Kidney (tissue), 14 donors: ENCODE results near the gene POC1B. TPM values are rescaled to one million over a fixed set of nuclear protein-coding genes. Genes with fewer than 3 reads are reported as not detected.

Source experiments
- DNase-seq, 5 donors: peaks; one replicate each; pipeline ENCODE4 v3.0.0-alpha.2; 2013 to 2020
- FAIRE-seq: peaks from 2 replicates; lab custom pipeline; 2012; peaks lifted over from hg19 to GRCh38; lab: Jason Lieb, UNC
- H3K27ac ChIP-seq, 2 donors: one replicate each; pipeline ENCODE4 v1.7.0; 2013; ENCODE audit warnings: low read depth in 2 of 2, low read length in 2 of 2, inconsistent platforms in 1 of 2
- H3K27me3 ChIP-seq: one replicate; pipeline ENCODE4 v1.7.1; 2013; ENCODE audit warnings: low read length, inconsistent platforms; ENCODE audit not compliant: control insufficient read depth, insufficient read depth
- H3K36me3 ChIP-seq, 3 donors: one replicate each; pipeline versions ENCODE4 v1.7.0 to v1.7.1; 2013; ENCODE audit warnings: low read length in 3 of 3, control low read depth in 1 of 3, inconsistent platforms in 1 of 3; ENCODE audit not compliant: insufficient read depth in 3 of 3, control insufficient read depth in 2 of 3
- H3K4me1 ChIP-seq, 3 donors: one replicate each; pipeline versions ENCODE4 v1.7.0 to v1.7.1; 2013; ENCODE audit warnings: low read length in 3 of 3, inconsistent platforms in 1 of 3, low read depth in 1 of 3; ENCODE audit not compliant: control insufficient read depth in 2 of 3, insufficient read depth in 2 of 3
- H3K4me3 ChIP-seq, 3 donors: one replicate each; pipeline versions ENCODE4 v1.7.0 to v1.8.1; 2013; ENCODE audit warnings: low read length in 3 of 3, control low read depth in 1 of 3, inconsistent platforms in 1 of 3
- H3K9ac ChIP-seq, 3 donors: one replicate each; pipeline versions ENCODE4 v1.7.0 to v1.7.1; 2013; ENCODE audit warnings: low read length in 3 of 3, control low read depth in 1 of 3, inconsistent platforms in 1 of 3
- H3K9me3 ChIP-seq, 3 donors: one replicate each; pipeline versions ENCODE4 v1.7.0 to v1.7.1; 2013; ENCODE audit warnings: low read length in 3 of 3, control low read depth in 1 of 3, inconsistent platforms in 1 of 3; ENCODE audit not compliant: control insufficient read depth in 2 of 3, insufficient read depth in 1 of 3
- intact Hi-C: fragments of 100-400 bp; cut with DNase I; formaldehyde crosslinking; loops from one replicate; pipeline ENCODE4 v1.11.1; 2022
- polyA plus RNA-seq: library from polyadenylated mRNA; stranded (reverse); fragments of 350-450 nt; fragmentation: Illumina TruSeq; extraction: RNeasy Lipid Tissue Mini Kit (QIAGEN cat#74804); gene quantifications from one replicate; pipeline ENCODE4 v1.2.3, GENCODE V29; 2014; ENCODE audit warnings: low read depth, low replicate concordance; ENCODE audit not compliant: insufficient read depth
- total RNA-seq: library from RNA; stranded (reverse); fragmentation: NEBNext Ultra II Directional; extraction: Animal tissue kit (Norgen Biotek cat#: 25700); gene quantifications from one replicate; pipeline ENCODE4 v1.2.1, GENCODE V29; 2021
- TF ChIP-seq, protein P1 (sequence below): IDR thresholded peaks from 3 replicates; pipeline ENCODE4 v1.5.1; 2012; ENCODE audit warnings: mild to moderate bottlenecking, moderate library complexity, borderline replicate concordance; ENCODE audit not compliant: insufficient read depth; ENCODE audit errors: extremely low read depth
- donor health status: control.
- donor health status: control.
- donor health status: control.
- donor health status: control.
- donor health status: control.
- donor health status: DM: yes; HTN: yes; CAD: no.
- donor health status: Normal renal cell carcinoma (clear cell type).

The POC1B gene
- total and polyA plus RNA-seq, 2 donors from 2014 or later, result 11.7 to 16.7 TPM

DNA sequence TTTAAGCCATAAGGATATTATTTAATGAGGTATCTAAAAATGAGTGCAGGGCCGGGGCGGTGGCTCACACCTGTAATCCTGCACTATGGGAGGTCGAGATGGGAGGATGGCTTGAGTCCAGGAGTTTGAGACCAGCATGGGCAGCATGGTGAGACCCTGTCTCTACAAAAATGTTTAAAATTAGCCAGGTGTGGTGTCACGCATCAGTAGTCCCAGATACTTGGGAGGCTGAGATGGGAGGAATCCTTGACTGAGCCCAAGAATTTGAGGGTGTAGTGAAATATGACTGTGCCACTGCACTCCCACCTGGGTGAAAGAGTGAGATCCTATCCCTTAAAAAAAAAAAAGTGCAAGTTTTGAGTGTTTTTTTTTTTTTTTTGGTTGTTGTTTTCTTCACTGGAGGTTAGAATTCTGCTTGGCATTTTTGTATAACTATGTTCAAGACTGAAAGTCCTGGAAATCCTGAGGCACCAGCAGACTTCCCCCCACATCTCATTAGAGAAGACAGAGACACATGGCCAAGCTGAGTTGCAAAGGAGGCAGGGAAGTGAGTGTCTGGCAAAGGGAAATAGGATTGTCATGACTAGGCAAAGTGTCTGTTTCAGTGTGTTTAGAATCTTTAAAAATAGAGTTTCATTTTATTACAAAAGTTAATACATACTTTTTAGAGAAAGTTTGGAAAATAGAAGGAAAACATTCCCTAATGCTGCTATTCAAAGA, 120.1 kb downstream of the POC1B start:
- peaks cover 0 to 8% (median 0%) of the 10 kb centered on the region in 3 donors for H3K4me1 ChIP-seq
- TF ChIP-seq, protein P1, sequence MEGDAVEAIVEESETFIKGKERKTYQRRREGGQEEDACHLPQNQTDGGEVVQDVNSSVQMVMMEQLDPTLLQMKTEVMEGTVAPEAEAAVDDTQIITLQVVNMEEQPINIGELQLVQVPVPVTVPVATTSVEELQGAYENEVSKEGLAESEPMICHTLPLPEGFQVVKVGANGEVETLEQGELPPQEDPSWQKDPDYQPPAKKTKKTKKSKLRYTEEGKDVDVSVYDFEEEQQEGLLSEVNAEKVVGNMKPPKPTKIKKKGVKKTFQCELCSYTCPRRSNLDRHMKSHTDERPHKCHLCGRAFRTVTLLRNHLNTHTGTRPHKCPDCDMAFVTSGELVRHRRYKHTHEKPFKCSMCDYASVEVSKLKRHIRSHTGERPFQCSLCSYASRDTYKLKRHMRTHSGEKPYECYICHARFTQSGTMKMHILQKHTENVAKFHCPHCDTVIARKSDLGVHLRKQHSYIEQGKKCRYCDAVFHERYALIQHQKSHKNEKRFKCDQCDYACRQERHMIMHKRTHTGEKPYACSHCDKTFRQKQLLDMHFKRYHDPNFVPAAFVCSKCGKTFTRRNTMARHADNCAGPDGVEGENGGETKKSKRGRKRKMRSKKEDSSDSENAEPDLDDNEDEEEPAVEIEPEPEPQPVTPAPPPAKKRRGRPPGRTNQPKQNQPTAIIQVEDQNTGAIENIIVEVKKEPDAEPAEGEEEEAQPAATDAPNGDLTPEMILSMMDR, result no peak
- DNase-seq (no peak), FAIRE-seq (no peak)
- no peaks in the 10 kb centered on the region for H3K27me3 ChIP-seq
- H3K9me3 ChIP-seq, result no peaks in the 10 kb centered on the region
- H3K4me3 ChIP-seq, result no peak overlapping the region
- intact Hi-C loops, result no loop called here
- no peak overlapping the region for H3K9ac ChIP-seq
- H3K36me3 ChIP-seq, result no peaks in the 10 kb centered on the region
- H3K27ac ChIP-seq, result no peak overlapping the region

DNA sequence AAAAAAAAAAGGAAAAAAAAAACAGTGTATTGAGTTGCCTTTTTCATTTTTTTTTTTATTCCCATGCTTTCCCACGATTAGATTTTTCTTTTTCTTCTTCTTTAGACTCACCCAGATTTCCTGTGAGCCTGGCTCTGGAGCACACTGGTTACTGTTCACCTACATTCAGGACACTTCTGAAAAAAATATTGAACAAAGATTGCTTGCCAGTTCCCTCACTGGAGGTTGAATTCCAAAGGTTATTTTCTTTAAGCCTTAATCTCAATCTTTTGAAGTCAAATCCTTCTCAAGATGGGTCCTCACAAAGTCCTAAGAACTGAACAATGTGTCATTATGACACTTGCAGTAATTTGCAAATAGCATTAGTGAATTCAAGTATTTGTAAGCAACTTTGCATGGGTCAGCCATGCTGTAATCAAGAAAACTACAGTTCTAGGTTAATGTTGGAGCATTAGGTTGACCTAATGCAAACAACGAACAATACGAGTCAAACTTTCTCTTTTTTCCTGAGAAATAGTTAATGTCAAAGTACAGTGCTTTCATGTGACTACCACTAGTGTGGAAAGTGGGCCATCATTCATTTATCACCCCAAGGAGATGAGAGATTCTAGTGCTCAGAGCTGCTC, 124.3 kb downstream of the POC1B start:
- Histone ChIP-seq H3K4me1 (peaks cover 0 to 12% (median 0%) of the 10 kb centered on the region in 3 donors), H3K4me3 (peak overlapping the region in 1 of 3 donors; percentile 37), H3K9ac (no peak overlapping the region), H3K9me3 (no peaks in the 10 kb centered on the region), H3K27me3 (no peaks in the 10 kb centered on the region), H3K27ac (peak overlapping the region in 1 of 2 donors; percentile 32), H3K36me3 (no peaks in the 10 kb centered on the region)
- TF ChIP-seq, protein P1, result no peak
- DNase-seq (no peak), FAIRE-seq (no peak)
- intact Hi-C loops, result no loop called here

DNA sequence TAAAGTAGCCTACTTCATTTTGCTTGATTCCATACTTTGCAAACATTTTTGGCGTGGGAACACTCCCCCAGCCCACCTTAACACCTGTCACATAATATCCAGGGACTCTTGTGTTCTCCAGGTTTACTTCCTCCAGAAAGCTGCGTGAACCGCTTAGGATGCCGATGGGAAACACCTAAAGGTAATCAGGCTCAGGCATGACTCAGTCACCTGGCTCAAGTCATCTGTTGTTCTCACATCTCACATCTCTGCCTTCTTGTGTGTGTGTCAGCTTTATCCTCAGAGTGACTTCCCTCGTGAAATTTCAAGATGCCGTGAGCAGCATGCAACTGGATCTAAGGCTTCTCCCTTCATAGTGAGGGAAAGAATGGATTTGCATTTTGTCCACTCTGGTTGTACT, 125.4 kb downstream of the POC1B start:
- Histone ChIP-seq H3K4me3 (no peak overlapping the region), H3K27ac (no peak overlapping the region), H3K4me1 (peaks cover 0 to 12% (median 0%) of the 10 kb centered on the region in 3 donors), H3K36me3 (no peaks in the 10 kb centered on the region), H3K9ac (no peak overlapping the region), H3K9me3 (no peaks in the 10 kb centered on the region), H3K27me3 (no peaks in the 10 kb centered on the region)
- FAIRE-seq (no peak), DNase-seq (no peak)
- intact Hi-C loops, result no loop called here
- TF ChIP-seq, protein P1, result no peak
